Testis (tissue), 2 donors: ENCODE measurements around the gene CLPTM1L.

ENCODE experiments used
- CTCF ChIP-seq, 3 experiments: fragments of 450-650 bp in 2 of 3; fragments of 200-600 bp in 1 of 3; sonication (generic) in 1 of 3; IDR thresholded peaks; one replicate each; pipeline ENCODE4 v1.5.1; 2016 to 2019; ENCODE audit warnings: antibody characterized with exemption in 3 of 3, mild to moderate bottlenecking in 2 of 3, moderate library complexity in 1 of 3
- POLR2A ChIP-seq: fragments of 450-650 bp; IDR thresholded peaks from one replicate; pipeline ENCODE4 v1.6.1; 2017; ENCODE audit warnings: antibody characterized with exemption, mild to moderate bottlenecking, moderate library complexity

GRCh38 chr5:1370006-1370405 is 25.1 kb upstream of the CLPTM1L start:
- no peak for TF ChIP-seq CTCF (IDR thresholded peaks at IDR 0.05)
- no peak for TF ChIP-seq POLR2A
